GM18861 (cell line): ENCODE data around the gene CDC42BPA.
A peak's percentile ranks its signal among the peaks of the same experiment; 100 is the strongest.

Experiments
- ATAC-seq: cut with Tn5 transposase; IDR thresholded peaks from one replicate; pipeline ENCODE4 v1.9.1; 2021; ENCODE audit not compliant: unreplicated experiment

CDC42BPA gene

DNA sequence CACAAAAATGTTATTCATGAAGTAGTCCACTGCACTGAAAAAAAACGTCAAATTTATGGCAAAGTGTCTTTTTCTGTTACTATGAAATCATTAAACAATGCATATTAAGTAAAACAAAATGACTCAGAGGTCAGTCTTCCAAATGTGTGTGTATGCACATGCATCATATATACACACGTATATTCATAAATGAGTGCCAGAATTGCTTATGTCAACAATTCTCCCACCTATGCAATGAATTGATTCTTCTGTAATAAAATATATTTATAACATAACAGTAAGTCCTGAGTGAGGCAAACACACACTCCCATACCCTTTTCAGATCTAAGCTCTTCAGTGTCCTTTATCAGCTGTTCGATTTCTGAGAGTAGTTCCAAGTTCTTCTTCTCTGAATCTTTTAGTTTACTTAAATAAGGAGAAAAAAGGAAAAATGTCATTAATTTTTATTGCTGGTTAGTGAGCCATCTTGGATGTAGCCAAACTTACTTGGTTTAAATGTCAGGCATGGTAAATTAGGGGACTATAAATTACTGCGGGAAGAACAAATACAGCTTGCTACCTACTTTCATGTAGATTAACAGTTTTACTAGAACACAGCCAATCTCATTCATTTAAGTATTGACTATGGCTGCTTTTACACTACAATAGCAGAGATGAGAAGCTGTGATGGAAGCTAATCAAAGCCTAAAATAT lies 246.3 kb downstream of the CDC42BPA start:
- ATAC-seq: no peak

GRCh38 chr1:227070638-227071285 lies 247.5 kb downstream of the CDC42BPA start:
- ATAC-seq: no peak

- no peak for ATAC-seq
Observed at GRCh38 chr1:227069490-227069889, 248.8 kb downstream of the CDC42BPA start.

- no peak for ATAC-seq
Observed at GRCh38 chr1:227068883-227069282, 249.4 kb downstream of the CDC42BPA start.

DNA sequence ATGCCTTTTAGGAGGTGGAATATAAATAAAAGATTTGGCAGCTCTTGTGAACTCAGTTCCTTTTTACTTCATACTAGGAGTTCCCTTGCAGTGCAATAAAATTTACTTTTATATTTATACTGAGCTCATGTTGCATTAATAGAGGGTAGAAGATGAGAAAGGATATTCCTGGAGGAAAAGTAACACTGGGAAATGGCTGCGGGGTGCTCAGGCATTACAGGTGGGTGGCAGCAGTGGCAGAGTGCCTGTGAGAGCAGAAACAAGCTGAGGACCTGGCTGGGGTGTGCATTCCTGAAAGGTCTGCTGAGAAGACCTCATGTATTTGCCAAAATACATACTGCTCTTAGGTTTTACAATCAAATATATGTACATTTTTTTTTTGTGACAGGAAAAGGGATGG lies 251.3 kb downstream of the CDC42BPA start:
- ATAC-seq: no peak

GRCh38 chr1:227065311-227065710 lies 253.0 kb downstream of the CDC42BPA start:
- no peak for ATAC-seq

DNA sequence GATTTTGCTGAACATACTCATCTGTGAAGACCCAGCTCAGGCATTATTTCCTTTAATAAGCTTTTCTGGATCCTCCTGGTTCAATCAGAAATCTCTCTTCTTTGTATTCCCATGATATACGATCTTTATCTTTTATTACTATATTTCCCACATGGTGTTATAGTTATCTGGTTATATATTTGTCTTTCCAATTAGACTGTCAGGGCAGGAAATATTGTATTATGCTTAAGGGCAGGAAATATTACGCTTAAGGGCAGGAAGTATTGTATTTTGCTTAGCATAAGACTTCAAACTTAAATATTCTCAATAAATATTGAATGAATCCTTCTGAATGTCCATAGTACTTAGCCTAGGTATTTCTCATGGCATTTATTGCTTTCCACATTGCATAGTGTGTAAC lies 256.0 kb downstream of the CDC42BPA start:
- no peak for ATAC-seq

GRCh38 chr1:227059076-227059475 lies 259.2 kb downstream of the CDC42BPA start:
- no peak for ATAC-seq

DNA sequence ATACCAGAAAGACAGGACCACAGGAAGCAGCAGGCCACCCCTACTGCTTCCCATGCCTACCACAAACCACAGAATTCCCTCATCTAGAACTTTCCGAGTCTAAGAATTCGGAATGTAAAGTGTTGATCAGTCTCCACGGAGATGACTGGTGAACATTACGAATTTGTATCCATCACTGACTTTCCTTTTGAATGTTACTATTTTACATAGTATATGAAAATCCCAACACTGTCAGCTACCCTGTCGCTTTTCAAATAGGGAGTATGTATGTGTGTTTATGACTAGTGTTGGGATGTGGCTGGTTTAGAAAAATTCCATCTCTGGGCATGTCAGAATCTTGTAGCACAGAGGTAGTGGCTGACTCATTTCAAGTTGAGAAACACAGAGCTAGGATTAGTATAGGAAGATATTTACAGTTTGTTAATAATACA lies 260.0 kb downstream of the CDC42BPA start:
- no peak for ATAC-seq

GRCh38 chr1:227049253-227049652 lies 269.0 kb downstream of the CDC42BPA start:
- no peak for ATAC-seq

- ATAC-seq: no peak
Observed at GRCh38 chr1:227043755-227044154, 274.5 kb downstream of the CDC42BPA start.

GRCh38 chr1:227042292-227042691 lies 276.0 kb downstream of the CDC42BPA start:
- no peak for ATAC-seq

GRCh38 chr1:227038401-227038800 lies 279.9 kb downstream of the CDC42BPA start:
- no peak for ATAC-seq

- ATAC-seq: no peak
Observed at GRCh38 chr1:227037121-227037520, 281.2 kb downstream of the CDC42BPA start.

- no peak for ATAC-seq
Observed at GRCh38 chr1:227035316-227035715, 283.0 kb downstream of the CDC42BPA start.

- ATAC-seq: no peak
Observed at GRCh38 chr1:227033880-227034279, 284.4 kb downstream of the CDC42BPA start.

- ATAC-seq: no peak
Observed at GRCh38 chr1:227032396-227032795, 285.9 kb downstream of the CDC42BPA start.

DNA sequence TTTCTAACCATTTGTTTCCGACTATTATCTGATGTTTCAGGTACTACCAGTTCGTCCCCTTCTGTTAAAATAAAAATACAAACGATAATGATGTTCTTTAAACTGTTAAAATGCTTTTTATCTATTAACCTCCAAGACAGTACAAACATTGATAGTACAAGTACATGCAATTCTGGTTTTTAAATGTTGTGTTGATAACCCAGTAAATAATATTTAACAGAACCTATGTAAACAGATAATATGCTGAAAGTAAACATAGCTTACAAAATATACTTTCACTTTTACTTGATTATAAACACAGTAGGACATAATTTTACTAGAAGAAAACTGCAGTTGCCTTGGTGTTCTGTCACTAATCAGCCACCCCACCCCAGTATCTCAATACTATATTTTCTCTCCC lies 301.3 kb downstream of the CDC42BPA start:
- ATAC-seq: no peak

GRCh38 chr1:227010645-227011044 lies 307.6 kb downstream of the CDC42BPA start:
- ATAC-seq: no peak

DNA sequence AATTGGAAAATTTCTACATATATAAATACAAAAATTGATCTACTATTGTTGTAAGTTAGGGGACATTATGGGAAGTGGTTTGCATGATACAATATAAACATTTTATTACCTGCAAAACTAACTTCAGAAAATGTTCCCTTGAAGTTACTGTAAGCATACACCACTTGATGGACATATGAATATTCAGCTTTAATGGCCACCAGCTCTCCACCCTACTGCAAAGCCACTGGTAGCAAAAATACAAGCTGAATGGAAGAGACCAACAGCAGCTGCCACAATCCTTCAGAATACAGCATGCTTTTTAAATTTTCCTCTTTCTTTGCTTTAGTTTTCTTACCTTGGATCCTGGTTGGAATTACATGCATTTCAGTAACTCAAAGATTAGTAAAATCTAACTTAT lies 308.4 kb downstream of the CDC42BPA start:
- no peak for ATAC-seq

DNA sequence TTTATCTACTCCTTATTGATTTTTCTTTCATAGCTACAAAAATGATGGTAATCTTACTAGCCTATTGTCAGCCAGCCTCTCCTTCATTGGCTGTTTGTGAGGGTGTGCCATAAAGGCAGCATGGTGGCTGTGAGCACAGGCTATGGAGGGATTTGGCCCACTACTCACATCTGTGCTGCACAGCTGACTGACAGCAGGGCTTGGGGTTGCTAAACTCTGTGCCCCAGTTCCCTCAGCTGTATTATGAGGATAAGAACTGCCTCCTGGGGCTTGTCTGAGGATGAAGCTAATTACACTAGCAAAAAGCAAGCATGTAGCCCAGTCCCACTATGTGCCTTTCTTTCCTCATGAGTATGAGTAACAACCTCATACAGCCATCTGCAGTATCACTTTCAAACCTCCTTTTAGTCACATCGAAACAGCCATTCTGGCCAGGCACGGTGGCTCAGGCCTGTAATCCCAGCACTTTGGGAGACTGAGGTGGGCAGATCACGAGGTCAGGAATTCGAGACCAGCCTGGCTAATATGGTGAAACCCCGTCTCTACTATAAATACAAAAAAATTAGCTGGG lies 312.0 kb downstream of the CDC42BPA start:
- ATAC-seq: peak; percentile 74

GRCh38 chr1:227004796-227005195 lies 313.5 kb downstream of the CDC42BPA start:
- no peak for ATAC-seq
